Spleen (tissue), 11 donors: ENCODE measurements around the gene TSPAN17. TPM values are rescaled to one million over a fixed set of nuclear protein-coding genes. Genes with fewer than 3 reads are reported as not detected.

Experiments
- DNase-seq: peaks from one replicate; pipeline ENCODE4 v3.0.0-alpha.2; 2020
- H3K27ac ChIP-seq, 8 donors: fragments of 200-600 bp; sonication (generic) in 7 of 8; 1 replicate in 4 of 8; 2 replicates in 4 of 8; pipeline versions ENCODE4 v1.5.0 to v1.8.0; 2016 to 2021; ENCODE audit warnings: inconsistent platforms in 4 of 8, mild to moderate bottlenecking in 4 of 8, moderate library complexity in 1 of 8
- H3K27me3 ChIP-seq, 7 donors: fragments of 200-600 bp; sonication (generic) in 6 of 7; replicated peaks in 1 of 7; 1 replicate in 4 of 7; 2 replicates in 3 of 7; pipeline versions ENCODE4 v1.5.0 to v1.8.0; 2016 to 2021; ENCODE audit warnings: inconsistent platforms in 3 of 7, mild to moderate bottlenecking in 1 of 7
- H3K36me3 ChIP-seq, 6 donors: fragments of 200-600 bp; sonication (generic) in 5 of 6; 1 replicate in 4 of 6; 2 replicates in 2 of 6; pipeline versions ENCODE4 v1.5.0 to v1.8.0; 2016 to 2021; ENCODE audit warnings: inconsistent platforms in 2 of 6
- H3K4me1 ChIP-seq, 6 donors: fragments of 200-600 bp; sonication (generic) in 5 of 6; 1 replicate in 3 of 6; 2 replicates in 3 of 6; pipeline versions ENCODE4 v1.5.0 to v1.8.0; 2016 to 2021; ENCODE audit warnings: inconsistent platforms in 3 of 6
- H3K4me3 ChIP-seq, 8 donors: fragments of 200-600 bp; sonication (generic) in 7 of 8; 1 replicate in 4 of 8; 2 replicates in 4 of 8; pipeline versions ENCODE4 v1.5.0 to v1.8.0; 2016 to 2021; ENCODE audit warnings: inconsistent platforms in 4 of 8, mild to moderate bottlenecking in 4 of 8, moderate library complexity in 2 of 8
- H3K9me3 ChIP-seq, 8 donors: fragments of 200-600 bp; sonication (generic) in 7 of 8; 1 replicate in 4 of 8; 2 replicates in 4 of 8; pipeline versions ENCODE4 v1.5.0 to v1.8.0; 2016 to 2021; ENCODE audit warnings: inconsistent platforms in 4 of 8
- POLR2A ChIP-seq, 3 donors: fragments of 450-650 bp; IDR thresholded peaks; one replicate each; pipeline ENCODE4 v1.5.1; 2017; ENCODE audit warnings: antibody characterized with exemption in 3 of 3, mild to moderate bottlenecking in 1 of 3
- POLR2AphosphoS5 ChIP-seq, 3 donors: sonication (generic); formaldehyde crosslinking; IDR thresholded peaks; one replicate each; pipeline ENCODE4 v1.5.1; 2017; ENCODE audit warnings: antibody characterized with exemption in 3 of 3
- WGBS, 5 donors: extraction: QIAGEN DNeasy Blood & Tissue Kit in 3 of 5; methylation state at CpG; one replicate each; pipeline versions ENCODE4 v1.1.5 to v1.1.7; 2013 to 2018; 5-methylcytosine and 5-hydroxymethylcytosine counted together
- intact Hi-C: fragments of 100-400 bp; cut with DNase I; formaldehyde crosslinking; loops from one replicate; pipeline ENCODE4 v1.15.0; 2023; ENCODE audit warnings: low total_unique reads
- polyA plus RNA-seq, 3 donors: library from polyadenylated mRNA; stranded (reverse); fragments of 200-250 nt; gene quantifications; one replicate each; pipeline ENCODE4 v1.2.1, GENCODE V29; 2013
- total RNA-seq, 7 donors: library from RNA; depleted of rRNA in 3 of 7; stranded (reverse); fragments of >200 nt in 3 of 7; fragmentation: NEBNext Ultra II Directional in 4 of 7; extraction: Animal tissue kit (Norgen Biotek cat#: 25700) in 4 of 7; gene quantifications; one replicate each; pipeline versions ENCODE4 v1.1.0 to v1.2.1, GENCODE V29; 2016 to 2021
- TF ChIP-seq, protein P1 (sequence below), 11 experiments: fragments of 200-600 bp in 7 of 11; fragments of 450-650 bp in 4 of 11; sonication (generic) in 4 of 11; IDR thresholded peaks in 8 of 11; conservative IDR thresholded peaks in 3 of 11; 1 replicate in 7 of 11; 2 replicates in 4 of 11; pipeline versions ENCODE4 v1.4.0 to v1.8.0; 2016 to 2021; ENCODE audit warnings: antibody characterized with exemption in 11 of 11, inconsistent platforms in 4 of 11, mild to moderate bottlenecking in 1 of 11
- donor health status: healthy with polysubstance abuse.
- donor health status: DM: no; HTN: no; CAD: no; lungs with moderate emphysema.
- donor health status: DM: no; HTN: no; CAD: no.
- donor health status: Bipolar disorder and iron deficiency.
- donor health status: healthy.
- donor health status: DM: no; HTN: no; CAD: no.
- donor health status: DM: yes; HTN: yes; CAD: no.

TSPAN17 gene
- total and polyA plus RNA-seq, 10 donors = 15.3 to 36.4 (median 23.4) TPM

- Histone ChIP-seq H3K27me3 (peaks cover 0 to 56% (median 7%) of the 10 kb centered on the region in 7 donors), H3K4me1 (peaks cover 0 to 23% (median 15%) of the 10 kb centered on the region in 6 donors), H3K9me3 (no peaks in the 10 kb centered on the region), H3K27ac (peak within 1 kb of the TSS in 3 of 8 donors; percentile 23 to 55 (median 29)), H3K4me3 (peak within 1 kb of the TSS; percentile 58 to 89 (median 76)), H3K36me3 (no peaks in the 10 kb centered on the region)
- WGBS, 5 donors = 1 to 2% (median 1%) methylated on average over 15 to 101 of the region's 101 CpGs
- peak; percentile 88 for DNase-seq
- TF ChIP-seq POLR2A (IDR thresholded peaks at IDR 0.05) = no peak
- TF ChIP-seq, protein P1, sequence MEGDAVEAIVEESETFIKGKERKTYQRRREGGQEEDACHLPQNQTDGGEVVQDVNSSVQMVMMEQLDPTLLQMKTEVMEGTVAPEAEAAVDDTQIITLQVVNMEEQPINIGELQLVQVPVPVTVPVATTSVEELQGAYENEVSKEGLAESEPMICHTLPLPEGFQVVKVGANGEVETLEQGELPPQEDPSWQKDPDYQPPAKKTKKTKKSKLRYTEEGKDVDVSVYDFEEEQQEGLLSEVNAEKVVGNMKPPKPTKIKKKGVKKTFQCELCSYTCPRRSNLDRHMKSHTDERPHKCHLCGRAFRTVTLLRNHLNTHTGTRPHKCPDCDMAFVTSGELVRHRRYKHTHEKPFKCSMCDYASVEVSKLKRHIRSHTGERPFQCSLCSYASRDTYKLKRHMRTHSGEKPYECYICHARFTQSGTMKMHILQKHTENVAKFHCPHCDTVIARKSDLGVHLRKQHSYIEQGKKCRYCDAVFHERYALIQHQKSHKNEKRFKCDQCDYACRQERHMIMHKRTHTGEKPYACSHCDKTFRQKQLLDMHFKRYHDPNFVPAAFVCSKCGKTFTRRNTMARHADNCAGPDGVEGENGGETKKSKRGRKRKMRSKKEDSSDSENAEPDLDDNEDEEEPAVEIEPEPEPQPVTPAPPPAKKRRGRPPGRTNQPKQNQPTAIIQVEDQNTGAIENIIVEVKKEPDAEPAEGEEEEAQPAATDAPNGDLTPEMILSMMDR (IDR thresholded peaks at IDR 0.05 in 8 of 11, conservative IDR thresholded peaks at IDR 0.05 in 3 of 11) = peak in 6 of 11 experiments; percentile 23 to 37 (median 28)
- TF ChIP-seq POLR2AphosphoS5 (IDR thresholded peaks at IDR 0.05) = peak in 2 of 3 donors; percentile 34 to 37
- intact Hi-C loops = no loop called here
Observed at GRCh38 chr5:176609724-176610434, 37.4 kb upstream of the TSPAN17 start, which contains the start of gene GPRIN1. Gene GPRIN1, minus strand, starts transcription at chr5:176610156. Its CDS starts 10,322 bp downstream, at chr5:176599834.

- no peaks in the 10 kb centered on the region for H3K36me3 ChIP-seq
- intact Hi-C loops = no loop called here
- peak overlapping the region in 3 of 8 donors; percentile 23 to 55 (median 29) for H3K27ac ChIP-seq
- H3K9me3 ChIP-seq = no peaks in the 10 kb centered on the region
- peak overlapping the region; percentile 58 to 89 (median 76) for H3K4me3 ChIP-seq
- peaks cover 0 to 61% (median 12%) of the 10 kb centered on the region in 7 donors for H3K27me3 ChIP-seq
- TF ChIP-seq POLR2A (IDR thresholded peaks at IDR 0.05) (no peak), POLR2AphosphoS5 (IDR thresholded peaks at IDR 0.05) (no peak)
- TF ChIP-seq, protein P1 (IDR thresholded peaks at IDR 0.05 in 8 of 11, conservative IDR thresholded peaks at IDR 0.05 in 3 of 11) = no peak
- peaks cover 0 to 23% (median 15%) of the 10 kb centered on the region in 6 donors for H3K4me1 ChIP-seq
- WGBS, 5 donors = 0 to 4% (median 3%) methylated on average over 3 to 31 of the region's 31 CpGs
- DNase-seq = no peak
Observed at GRCh38 chr5:176610435-176610773, 36.9 kb upstream of the TSPAN17 start.

GRCh38 chr5:176611435-176611834, 35.8 kb upstream of the TSPAN17 start:
- no peak overlapping the region for H3K27ac ChIP-seq
- WGBS, 5 donors = 10 to 14% (median 12%) methylated on average over 10 of the region's 10 CpGs
- H3K27me3 ChIP-seq = peaks cover 0 to 71% (median 18%) of the 10 kb centered on the region in 7 donors
- no peak overlapping the region for H3K4me3 ChIP-seq
- H3K36me3 ChIP-seq = no peaks in the 10 kb centered on the region
- TF ChIP-seq POLR2AphosphoS5 (IDR thresholded peaks at IDR 0.05) (no peak), POLR2A (IDR thresholded peaks at IDR 0.05) (no peak)
- TF ChIP-seq, protein P1 (IDR thresholded peaks at IDR 0.05 in 8 of 11, conservative IDR thresholded peaks at IDR 0.05 in 3 of 11) = no peak
- H3K9me3 ChIP-seq = no peaks in the 10 kb centered on the region
- intact Hi-C loops = no loop called here
- no peak for DNase-seq
- H3K4me1 ChIP-seq = peaks cover 0 to 23% (median 15%) of the 10 kb centered on the region in 6 donors

- Histone ChIP-seq H3K36me3 (no peaks in the 10 kb centered on the region), H3K27ac (no peak overlapping the region), H3K4me3 (no peak overlapping the region), H3K4me1 (peaks cover 0 to 23% (median 15%) of the 10 kb centered on the region in 6 donors), H3K27me3 (peaks cover 0 to 77% (median 23%) of the 10 kb centered on the region in 7 donors), H3K9me3 (no peaks in the 10 kb centered on the region)
- WGBS, 5 donors = 86 to 94% (median 90%) methylated on average over 6 of the region's 6 CpGs
- no peak for DNase-seq
- intact Hi-C loops = no loop called here
- TF ChIP-seq POLR2AphosphoS5 (IDR thresholded peaks at IDR 0.05) (no peak), POLR2A (IDR thresholded peaks at IDR 0.05) (no peak)
Observed at GRCh38 chr5:176612008-176612407, 35.3 kb upstream of the TSPAN17 start.
